HEK293T (cell line): ENCODE data around the gene CCDC24.

ENCODE experiments used
- BHLHE40 ChIP-seq: fragments of 450-650 bp; IDR thresholded peaks from 2 replicates; pipeline ENCODE4 v1.6.1; 2016; ENCODE audit warnings: mild to moderate bottlenecking, moderate library complexity, borderline replicate concordance
- CTBP1 ChIP-seq: fragments of 450-650 bp; IDR thresholded peaks from 2 replicates; pipeline ENCODE4 v1.6.1; 2016; ENCODE audit warnings: borderline replicate concordance
- ELF4 ChIP-seq: fragments of 450-650 bp; IDR thresholded peaks from 2 replicates; pipeline ENCODE4 v1.6.1; 2017; ENCODE audit warnings: antibody characterized with exemption
- FOXA1 ChIP-seq: fragments of 450-650 bp; IDR thresholded peaks from 2 replicates; pipeline ENCODE4 v1.6.1; 2016; ENCODE audit warnings: mild to moderate bottlenecking
- FOXM1 ChIP-seq: fragments of 450-650 bp; IDR thresholded peaks from 2 replicates; pipeline ENCODE4 v1.6.1; 2017; ENCODE audit warnings: mild to moderate bottlenecking, borderline replicate concordance
- L3MBTL2 ChIP-seq: fragments of 450-650 bp; conservative IDR thresholded peaks from 2 replicates; pipeline ENCODE4 v1.6.1; 2016; ENCODE audit warnings: mild to moderate bottlenecking
- LEF1 ChIP-seq: fragments of 450-650 bp; IDR thresholded peaks from 2 replicates; pipeline ENCODE4 v1.6.1; 2017; ENCODE audit warnings: mild to moderate bottlenecking, borderline replicate concordance
- SP1 ChIP-seq: fragments of 450-650 bp; IDR thresholded peaks from 2 replicates; pipeline ENCODE4 v1.6.1; 2017
- SUZ12 ChIP-seq: fragments of 450-650 bp; IDR thresholded peaks from 2 replicates; pipeline ENCODE4 v1.6.1; 2016; ENCODE audit warnings: mild to moderate bottlenecking
- TARDBP ChIP-seq: fragments of 450-650 bp; IDR thresholded peaks from 2 replicates; pipeline ENCODE4 v1.6.1; 2016
- ZNF384 ChIP-seq: fragments of 450-650 bp; IDR thresholded peaks from 2 replicates; pipeline ENCODE4 v1.6.1; 2016
- TF ChIP-seq, protein P1 (sequence below): fragments of 450-650 bp; IDR thresholded peaks from 2 replicates; pipeline ENCODE4 v1.6.1; 2016

DNA sequence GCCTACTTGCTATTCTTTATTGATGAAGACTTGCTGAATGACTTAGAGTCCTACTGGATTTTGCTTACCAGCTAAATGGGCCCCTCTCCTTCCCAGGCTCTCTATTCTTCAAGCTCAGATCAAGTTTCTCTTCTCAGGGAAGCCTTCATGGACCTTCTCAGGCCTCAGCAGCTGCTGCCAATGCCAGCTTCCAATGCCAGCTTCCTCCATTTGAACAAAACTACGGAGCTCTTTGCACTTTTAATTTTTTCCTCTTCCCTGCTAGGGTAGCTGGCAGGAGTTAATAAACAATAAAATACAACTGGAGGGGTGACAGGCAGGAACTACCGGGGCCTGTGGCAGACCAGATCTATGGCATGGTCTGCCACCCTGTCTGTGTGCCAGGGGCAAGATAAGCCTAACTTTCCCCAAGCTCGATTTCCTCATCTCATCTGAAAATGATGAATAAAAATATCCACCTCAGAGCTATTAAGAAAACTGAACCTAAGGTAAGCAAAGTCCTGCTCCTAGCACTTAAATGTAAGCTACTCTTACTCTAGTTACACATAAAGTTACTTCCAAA, 45.6 kb upstream of the CCDC24 start:
- TF ChIP-seq FOXM1 (no peak), ZNF384 (no peak), TARDBP (no peak), FOXA1 (no peak), L3MBTL2 (no peak), SUZ12 (no peak), CTBP1 (no peak), ELF4 (no peak), BHLHE40 (no peak), LEF1 (no peak), SP1 (no peak)
- TF ChIP-seq, protein P1, sequence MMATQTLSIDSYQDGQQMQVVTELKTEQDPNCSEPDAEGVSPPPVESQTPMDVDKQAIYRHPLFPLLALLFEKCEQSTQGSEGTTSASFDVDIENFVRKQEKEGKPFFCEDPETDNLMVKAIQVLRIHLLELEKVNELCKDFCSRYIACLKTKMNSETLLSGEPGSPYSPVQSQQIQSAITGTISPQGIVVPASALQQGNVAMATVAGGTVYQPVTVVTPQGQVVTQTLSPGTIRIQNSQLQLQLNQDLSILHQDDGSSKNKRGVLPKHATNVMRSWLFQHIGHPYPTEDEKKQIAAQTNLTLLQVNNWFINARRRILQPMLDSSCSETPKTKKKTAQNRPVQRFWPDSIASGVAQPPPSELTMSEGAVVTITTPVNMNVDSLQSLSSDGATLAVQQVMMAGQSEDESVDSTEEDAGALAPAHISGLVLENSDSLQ, result no peak
